Peyer's patch (tissue), 4 donors: ENCODE results near the gene SBF2. TPM values are rescaled to one million over a fixed set of nuclear protein-coding genes. Genes with fewer than 3 reads are reported as not detected.

Source experiments
- DNase-seq, 3 donors: peaks; one replicate each; pipeline ENCODE4 v3.0.0-alpha.2; 2017 to 2019
- H3K27ac ChIP-seq, 4 donors: fragments of 200-600 bp; sonication (generic); one replicate each; pipeline ENCODE4 v1.5.1; 2016 to 2019
- H3K27me3 ChIP-seq, 2 donors: fragments of 200-600 bp; sonication (generic); one replicate each; pipeline ENCODE4 v1.5.1; 2019
- H3K36me3 ChIP-seq, 3 donors: fragments of 200-600 bp; sonication (generic); one replicate each; pipeline ENCODE4 v1.5.1; 2016 to 2019
- H3K4me1 ChIP-seq, 4 donors: fragments of 200-600 bp; sonication (generic); one replicate each; pipeline ENCODE4 v1.5.1; 2016 to 2019
- H3K4me3 ChIP-seq, 4 donors: fragments of 200-600 bp; sonication (generic); 1 replicate in 3 of 4; 2 replicates in 1 of 4; pipeline ENCODE4 v1.5.1; 2016 to 2019; ENCODE audit warnings: mild to moderate bottlenecking in 1 of 4
- H3K9me3 ChIP-seq, 4 donors: fragments of 200-600 bp; sonication (generic); one replicate each; pipeline ENCODE4 v1.5.1; 2016 to 2019; ENCODE audit warnings: mild to moderate bottlenecking in 1 of 4
- POLR2A ChIP-seq, 2 donors: fragments of 450-650 bp; IDR thresholded peaks; one replicate each; pipeline ENCODE4 v1.5.1; 2017; ENCODE audit warnings: antibody characterized with exemption in 2 of 2, mild to moderate bottlenecking in 2 of 2, moderate library complexity in 2 of 2
- total RNA-seq, 4 donors: library from RNA; depleted of rRNA; stranded (reverse); fragments of >200 nt; gene quantifications; one replicate each; pipeline ENCODE4 v1.1.0, GENCODE V29; 2016
- TF ChIP-seq, protein P1 (sequence below), 6 experiments: fragments of 450-650 bp in 4 of 6; fragments of 200-600 bp in 2 of 6; sonication (generic) in 1 of 6; IDR thresholded peaks; one replicate each; pipeline ENCODE4 v1.5.1; 2017 to 2019; ENCODE audit warnings: antibody characterized with exemption in 6 of 6, mild to moderate bottlenecking in 3 of 6, moderate library complexity in 1 of 6

The SBF2 gene
- total RNA-seq, 4 donors from 2014 or later = 52.7 to 70.1 (median 56.7) TPM

- TF ChIP-seq POLR2A (IDR thresholded peaks at IDR 0.05) = no peak
- TF ChIP-seq, protein P1, sequence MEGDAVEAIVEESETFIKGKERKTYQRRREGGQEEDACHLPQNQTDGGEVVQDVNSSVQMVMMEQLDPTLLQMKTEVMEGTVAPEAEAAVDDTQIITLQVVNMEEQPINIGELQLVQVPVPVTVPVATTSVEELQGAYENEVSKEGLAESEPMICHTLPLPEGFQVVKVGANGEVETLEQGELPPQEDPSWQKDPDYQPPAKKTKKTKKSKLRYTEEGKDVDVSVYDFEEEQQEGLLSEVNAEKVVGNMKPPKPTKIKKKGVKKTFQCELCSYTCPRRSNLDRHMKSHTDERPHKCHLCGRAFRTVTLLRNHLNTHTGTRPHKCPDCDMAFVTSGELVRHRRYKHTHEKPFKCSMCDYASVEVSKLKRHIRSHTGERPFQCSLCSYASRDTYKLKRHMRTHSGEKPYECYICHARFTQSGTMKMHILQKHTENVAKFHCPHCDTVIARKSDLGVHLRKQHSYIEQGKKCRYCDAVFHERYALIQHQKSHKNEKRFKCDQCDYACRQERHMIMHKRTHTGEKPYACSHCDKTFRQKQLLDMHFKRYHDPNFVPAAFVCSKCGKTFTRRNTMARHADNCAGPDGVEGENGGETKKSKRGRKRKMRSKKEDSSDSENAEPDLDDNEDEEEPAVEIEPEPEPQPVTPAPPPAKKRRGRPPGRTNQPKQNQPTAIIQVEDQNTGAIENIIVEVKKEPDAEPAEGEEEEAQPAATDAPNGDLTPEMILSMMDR (IDR thresholded peaks at IDR 0.05) = no peak
- Histone ChIP-seq H3K27ac (peak overlapping the region; percentile 14 to 99 (median 67)), H3K36me3 (no peaks in the 10 kb centered on the region), H3K27me3 (no peaks in the 10 kb centered on the region), H3K4me3 (no peak overlapping the region), H3K4me1 (peaks cover 0 to 28% (median 6%) of the 10 kb centered on the region in 4 donors), H3K9me3 (no peaks in the 10 kb centered on the region)
- DNase-seq = peak in 1 of 3 donors; percentile 52
These were observed 2.0 kb downstream of the SBF2 start for GRCh38 chr11:10291801-10292638.

DNA sequence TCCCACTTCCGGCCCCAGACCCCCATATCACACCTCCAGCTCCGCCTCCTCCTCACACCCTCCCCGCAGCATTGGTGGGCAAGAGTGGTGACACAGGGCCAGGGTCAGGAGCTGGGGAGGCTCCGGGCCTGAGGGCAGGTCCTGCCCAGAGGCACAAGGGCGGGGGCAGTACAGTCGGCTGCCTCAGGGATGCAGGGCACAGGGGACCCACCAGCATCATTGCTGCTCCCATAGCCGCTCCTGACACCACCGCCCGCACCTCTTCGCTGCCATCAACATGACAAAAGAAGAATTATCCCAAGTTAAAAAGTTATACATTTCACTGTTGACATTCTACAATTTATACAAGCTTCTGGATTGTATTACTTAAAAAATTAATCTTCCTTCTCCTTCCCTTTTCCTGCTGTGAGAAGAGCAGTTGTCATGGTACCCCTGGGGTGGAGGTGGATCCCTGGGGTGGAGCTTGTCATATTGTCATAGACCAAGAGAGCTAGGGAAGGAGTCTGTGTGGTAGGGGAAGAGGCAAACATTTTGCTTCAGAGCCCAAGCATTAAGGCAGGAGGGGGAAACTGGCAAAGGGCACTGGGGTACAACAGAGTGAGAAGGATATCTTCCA, 4.1 kb downstream of the SBF2 start:
- H3K9me3 ChIP-seq = no peaks in the 10 kb centered on the region
- H3K4me3 ChIP-seq = no peak overlapping the region
- H3K4me1 ChIP-seq = peaks cover 0 to 28% (median 6%) of the 10 kb centered on the region in 4 donors

GRCh38 chr11:10288881-10289764, 4.9 kb downstream of the SBF2 start:
- DNase-seq = no peak
- peaks cover 0 to 22% (median 2%) of the 10 kb centered on the region in 4 donors for H3K4me1 ChIP-seq
- H3K4me3 ChIP-seq = no peak overlapping the region
- no peaks in the 10 kb centered on the region for H3K27me3 ChIP-seq
- H3K27ac ChIP-seq = no peak overlapping the region
- no peak for TF ChIP-seq POLR2A (IDR thresholded peaks at IDR 0.05)
- TF ChIP-seq, protein P1 (IDR thresholded peaks at IDR 0.05) = no peak
- H3K36me3 ChIP-seq = no peaks in the 10 kb centered on the region
- H3K9me3 ChIP-seq = no peaks in the 10 kb centered on the region

More for the DNA sequence above, 4.1 kb downstream of the SBF2 start:
- H3K27me3 ChIP-seq = no peaks in the 10 kb centered on the region
- no peak overlapping the region for H3K27ac ChIP-seq
- no peaks in the 10 kb centered on the region for H3K36me3 ChIP-seq
- TF ChIP-seq POLR2A (IDR thresholded peaks at IDR 0.05) = no peak
- TF ChIP-seq, protein P1 (IDR thresholded peaks at IDR 0.05) = no peak
- DNase-seq = no peak

DNA sequence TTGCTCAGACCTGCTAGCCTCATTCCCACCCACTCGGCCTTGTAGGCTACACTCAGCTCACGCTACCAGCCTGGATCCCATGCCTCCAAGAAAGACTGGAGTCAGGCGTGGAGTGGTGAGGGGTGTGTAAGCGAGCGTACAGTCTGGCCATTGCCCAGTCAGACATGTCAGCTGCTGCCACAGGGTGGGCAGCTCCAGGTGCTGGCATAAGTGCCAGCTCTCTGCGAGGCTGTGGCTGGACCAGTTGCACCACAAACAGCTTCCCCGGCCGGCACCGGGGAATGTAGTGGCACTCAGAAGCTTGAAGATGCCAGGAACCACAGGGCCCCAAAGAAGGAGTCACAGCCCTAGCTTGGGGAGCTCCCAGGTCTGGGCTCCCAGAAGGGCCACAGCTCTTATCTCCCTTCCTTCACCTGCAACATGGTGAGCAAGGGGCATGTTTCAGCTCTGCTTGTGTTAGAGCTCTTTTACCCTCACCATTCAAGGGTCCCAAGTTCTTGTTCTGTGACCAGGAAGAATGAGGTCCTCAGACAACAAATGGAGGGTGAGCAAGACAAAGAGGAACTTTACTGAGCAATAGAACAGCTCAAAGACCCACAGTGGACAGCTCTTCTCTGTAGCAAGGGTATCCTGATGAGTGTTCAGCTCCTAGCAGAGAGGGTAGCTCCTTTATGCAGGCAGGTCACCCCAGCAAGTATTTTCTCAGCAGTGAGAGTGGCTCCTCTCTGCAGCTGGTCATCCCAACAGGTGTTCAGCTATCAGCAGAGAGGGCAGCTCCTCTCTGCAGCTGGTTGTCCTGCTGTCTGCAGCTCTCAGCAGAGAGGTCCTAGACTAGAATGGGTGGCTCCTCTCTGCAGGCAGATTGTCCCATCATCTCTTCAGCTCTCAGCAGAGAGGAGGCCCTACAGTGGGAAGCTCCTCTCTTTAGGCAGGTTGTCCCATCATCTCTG, 6.0 kb downstream of the SBF2 start:
- no peak overlapping the region for H3K4me3 ChIP-seq
- H3K27ac ChIP-seq = no peak overlapping the region
- H3K4me1 ChIP-seq = peaks cover 0 to 22% (median 0%) of the 10 kb centered on the region in 4 donors
- no peaks in the 10 kb centered on the region for H3K9me3 ChIP-seq
- H3K27me3 ChIP-seq = no peaks in the 10 kb centered on the region
- H3K36me3 ChIP-seq = no peaks in the 10 kb centered on the region
- no peak for DNase-seq
- no peak for TF ChIP-seq POLR2A (IDR thresholded peaks at IDR 0.05)
- TF ChIP-seq, protein P1 (IDR thresholded peaks at IDR 0.05) = no peak
